ENCODE measurements around the gene SLC44A2.

SLC44A2 gene

GRCh38 chr19:10682397-10683063 lies 57.2 kb downstream of the SLC44A2 start:
- no peak for DNase-seq (ENCODE audit: low read depth)

- no peak for DNase-seq (ENCODE audit: low read depth)
These were observed 57.7 kb downstream of the SLC44A2 start for GRCh38 chr19:10683064-10683426.

GRCh38 chr19:10683582-10683981 lies 58.2 kb downstream of the SLC44A2 start:
- DNase-seq (ENCODE audit: low read depth): no peak

GRCh38 chr19:10685210-10685609 lies 59.9 kb downstream of the SLC44A2 start:
- no peak for DNase-seq (ENCODE audit: low read depth)

GRCh38 chr19:10686193-10686592 lies 60.8 kb downstream of the SLC44A2 start:
- DNase-seq (ENCODE audit: low read depth): no peak

GRCh38 chr19:10686661-10687517 lies 61.5 kb downstream of the SLC44A2 start:
- no peak for DNase-seq (ENCODE audit: low read depth)

GRCh38 chr19:10687518-10688288 lies 62.4 kb downstream of the SLC44A2 start:
- DNase-seq (ENCODE audit: low read depth): no peak

GRCh38 chr19:10688545-10689280 lies 63.4 kb downstream of the SLC44A2 start:
- no peak for DNase-seq (ENCODE audit: low read depth)

GRCh38 chr19:10690341-10690781 lies 65.0 kb downstream of the SLC44A2 start:
- peak; percentile 18 for DNase-seq (ENCODE audit: low read depth)

GRCh38 chr19:10691178-10691881 lies 66.0 kb downstream of the SLC44A2 start:
- no peak for DNase-seq (ENCODE audit: low read depth)

GRCh38 chr19:10691883-10692282 lies 66.5 kb downstream of the SLC44A2 start:
- DNase-seq (ENCODE audit: low read depth): no peak

GRCh38 chr19:10692673-10693264 lies 67.4 kb downstream of the SLC44A2 start:
- DNase-seq (ENCODE audit: low read depth): no peak
